Panc1 (cell line): ENCODE data around the gene FECH.

Source experiments
- POLR2AphosphoS5 ChIP-seq: IDR thresholded peaks from 2 replicates; pipeline ENCODE4 v1.6.1; 2012; ENCODE audit warnings: mild to moderate bottlenecking, low read depth, low read length, moderate library complexity
- TCF7L2 ChIP-seq: IDR thresholded peaks from 2 replicates; pipeline ENCODE4 v1.6.1; 2011; ENCODE audit warnings: mild to moderate bottlenecking, low read depth, low read length, inconsistent platforms
- TF ChIP-seq, protein P1 (sequence below): fragments of 450-650 bp; IDR thresholded peaks from 2 replicates; pipeline ENCODE4 v1.5.1; 2017; ENCODE audit warnings: mild to moderate bottlenecking
- TF ChIP-seq, protein P2 (sequence below), 2 experiments: IDR thresholded peaks; 2 replicates each; pipeline ENCODE4 v1.6.1; 2011 to 2012; ENCODE audit warnings: low read depth in 2 of 2, control low read depth in 1 of 2, low read length in 1 of 2, mild to moderate bottlenecking in 1 of 2, moderate library complexity in 1 of 2; ENCODE audit not compliant: insufficient read depth in 1 of 2

DNA sequence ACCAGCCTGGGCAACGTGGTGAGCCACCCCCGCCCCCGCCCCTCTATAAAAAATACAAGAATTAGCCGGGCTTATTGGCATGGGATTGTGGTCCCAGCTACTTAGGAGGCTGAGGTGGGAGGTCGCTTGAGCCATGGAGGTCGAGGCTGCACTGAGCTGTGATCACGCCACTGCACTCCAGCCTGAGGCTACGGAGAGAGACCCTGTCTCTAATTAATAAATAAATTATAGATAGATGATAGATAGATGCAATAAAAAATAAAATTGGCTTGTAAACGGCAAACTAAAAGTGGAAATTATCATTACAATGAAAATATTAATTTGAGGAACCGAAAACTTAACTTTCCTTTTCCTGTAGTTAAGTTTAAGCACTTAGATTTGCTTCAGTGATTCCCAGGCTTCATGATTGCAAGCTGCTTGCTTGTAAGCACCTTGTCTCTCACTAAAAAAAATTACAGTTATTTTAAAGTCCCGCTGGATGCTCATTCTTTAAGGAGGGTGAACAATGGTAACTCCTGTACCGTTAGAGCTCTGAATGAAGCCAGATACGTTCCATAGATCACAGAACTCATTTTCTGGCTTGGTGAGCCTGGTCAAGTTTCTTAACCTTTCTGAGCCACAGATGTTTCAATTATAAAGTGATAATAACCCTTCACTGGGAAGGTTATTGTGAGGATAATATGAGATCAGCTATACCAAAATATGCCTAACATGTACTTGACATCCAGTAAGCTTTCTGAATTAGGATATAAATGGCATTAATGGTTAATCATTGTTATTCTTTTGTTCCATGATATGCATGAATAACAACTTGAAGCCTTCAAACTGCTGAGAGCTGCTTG, 44.5 kb upstream of the FECH start:
- TF ChIP-seq, protein P1, sequence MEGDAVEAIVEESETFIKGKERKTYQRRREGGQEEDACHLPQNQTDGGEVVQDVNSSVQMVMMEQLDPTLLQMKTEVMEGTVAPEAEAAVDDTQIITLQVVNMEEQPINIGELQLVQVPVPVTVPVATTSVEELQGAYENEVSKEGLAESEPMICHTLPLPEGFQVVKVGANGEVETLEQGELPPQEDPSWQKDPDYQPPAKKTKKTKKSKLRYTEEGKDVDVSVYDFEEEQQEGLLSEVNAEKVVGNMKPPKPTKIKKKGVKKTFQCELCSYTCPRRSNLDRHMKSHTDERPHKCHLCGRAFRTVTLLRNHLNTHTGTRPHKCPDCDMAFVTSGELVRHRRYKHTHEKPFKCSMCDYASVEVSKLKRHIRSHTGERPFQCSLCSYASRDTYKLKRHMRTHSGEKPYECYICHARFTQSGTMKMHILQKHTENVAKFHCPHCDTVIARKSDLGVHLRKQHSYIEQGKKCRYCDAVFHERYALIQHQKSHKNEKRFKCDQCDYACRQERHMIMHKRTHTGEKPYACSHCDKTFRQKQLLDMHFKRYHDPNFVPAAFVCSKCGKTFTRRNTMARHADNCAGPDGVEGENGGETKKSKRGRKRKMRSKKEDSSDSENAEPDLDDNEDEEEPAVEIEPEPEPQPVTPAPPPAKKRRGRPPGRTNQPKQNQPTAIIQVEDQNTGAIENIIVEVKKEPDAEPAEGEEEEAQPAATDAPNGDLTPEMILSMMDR, result no peak
- TF ChIP-seq POLR2AphosphoS5 (no peak), TCF7L2 (no peak)
- TF ChIP-seq, protein P2, sequence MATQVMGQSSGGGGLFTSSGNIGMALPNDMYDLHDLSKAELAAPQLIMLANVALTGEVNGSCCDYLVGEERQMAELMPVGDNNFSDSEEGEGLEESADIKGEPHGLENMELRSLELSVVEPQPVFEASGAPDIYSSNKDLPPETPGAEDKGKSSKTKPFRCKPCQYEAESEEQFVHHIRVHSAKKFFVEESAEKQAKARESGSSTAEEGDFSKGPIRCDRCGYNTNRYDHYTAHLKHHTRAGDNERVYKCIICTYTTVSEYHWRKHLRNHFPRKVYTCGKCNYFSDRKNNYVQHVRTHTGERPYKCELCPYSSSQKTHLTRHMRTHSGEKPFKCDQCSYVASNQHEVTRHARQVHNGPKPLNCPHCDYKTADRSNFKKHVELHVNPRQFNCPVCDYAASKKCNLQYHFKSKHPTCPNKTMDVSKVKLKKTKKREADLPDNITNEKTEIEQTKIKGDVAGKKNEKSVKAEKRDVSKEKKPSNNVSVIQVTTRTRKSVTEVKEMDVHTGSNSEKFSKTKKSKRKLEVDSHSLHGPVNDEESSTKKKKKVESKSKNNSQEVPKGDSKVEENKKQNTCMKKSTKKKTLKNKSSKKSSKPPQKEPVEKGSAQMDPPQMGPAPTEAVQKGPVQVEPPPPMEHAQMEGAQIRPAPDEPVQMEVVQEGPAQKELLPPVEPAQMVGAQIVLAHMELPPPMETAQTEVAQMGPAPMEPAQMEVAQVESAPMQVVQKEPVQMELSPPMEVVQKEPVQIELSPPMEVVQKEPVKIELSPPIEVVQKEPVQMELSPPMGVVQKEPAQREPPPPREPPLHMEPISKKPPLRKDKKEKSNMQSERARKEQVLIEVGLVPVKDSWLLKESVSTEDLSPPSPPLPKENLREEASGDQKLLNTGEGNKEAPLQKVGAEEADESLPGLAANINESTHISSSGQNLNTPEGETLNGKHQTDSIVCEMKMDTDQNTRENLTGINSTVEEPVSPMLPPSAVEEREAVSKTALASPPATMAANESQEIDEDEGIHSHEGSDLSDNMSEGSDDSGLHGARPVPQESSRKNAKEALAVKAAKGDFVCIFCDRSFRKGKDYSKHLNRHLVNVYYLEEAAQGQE (IDR thresholded peaks at IDR 0.05; ENCODE audit: insufficient read depth in 1 of 2, low read depth in 2 of 2, low read length in 1 of 2), result no peak
